Mesenteric fat pad (tissue), 1 donor: ENCODE results near the gene UQCR11. TPM values are rescaled to one million over a fixed set of nuclear protein-coding genes. Genes with fewer than 3 reads are reported as not detected.

Experiments used
- DNase-seq: peaks from one replicate; pipeline ENCODE4 v3.0.0-alpha.2; 2020; ENCODE audit warnings: low spot score
- total RNA-seq: library from RNA; stranded (reverse); fragmentation: NEBNext Ultra II Directional; extraction: Animal tissue kit (Norgen Biotek cat#: 25700); gene quantifications from one replicate; pipeline ENCODE4 v1.2.1, GENCODE V29; 2021
- donor health status: DM: yes; HTN: yes; CAD: no.

Gene UQCR11
- total RNA-seq, 1 donor from 2014 or later = 239 TPM

DNA sequence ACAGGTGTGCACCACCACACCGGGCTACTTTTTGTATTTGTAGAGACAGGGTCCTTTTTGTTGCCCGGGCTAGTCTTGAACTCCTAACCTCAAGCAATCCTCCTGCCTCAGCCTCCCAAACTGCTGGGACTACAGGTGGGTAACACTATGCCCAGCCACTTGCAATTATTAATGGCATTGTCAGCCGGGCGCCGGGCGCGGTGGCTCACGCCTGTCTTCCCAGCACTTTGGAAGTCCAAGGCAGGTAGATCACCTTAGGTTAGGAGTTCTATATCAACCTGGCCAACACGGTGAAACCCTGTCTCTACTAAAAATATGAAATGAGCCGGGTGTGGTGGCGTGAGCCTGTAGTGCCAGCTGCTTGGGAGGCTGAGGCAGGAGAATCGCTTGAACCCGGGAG lies 34.4 kb downstream of the UQCR11 start:
- DNase-seq = no peak

DNA sequence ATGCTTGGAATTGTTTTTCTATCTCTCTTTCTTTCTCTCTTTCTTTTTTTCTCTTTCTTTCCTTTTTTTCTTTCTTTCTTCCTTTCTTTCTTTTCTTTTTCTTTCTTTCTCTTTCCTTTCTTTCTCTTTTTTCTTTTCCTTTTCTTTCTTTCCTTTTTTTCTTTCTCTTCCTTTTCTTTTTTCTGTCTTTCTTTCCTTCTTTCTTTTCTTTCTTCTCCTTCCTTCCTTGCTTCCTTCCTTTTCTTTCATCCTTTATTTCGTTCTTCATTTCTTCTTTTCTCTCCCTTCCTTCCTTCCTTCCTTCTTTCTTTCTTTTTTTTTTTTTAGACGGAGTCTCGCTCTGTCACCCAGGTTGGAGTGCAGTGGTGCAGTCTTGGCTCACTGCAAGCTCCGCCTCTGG lies 35.3 kb downstream of the UQCR11 start:
- no peak for DNase-seq

GRCh38 chr19:1568320-1569019 lies 36.8 kb downstream of the UQCR11 start, which contains the start of gene MEX3D:
Gene MEX3D, minus strand, starts transcription at chr19:1568325. Its CDS starts 267 bp downstream, at chr19:1568058.
- DNase-seq = no peak

DNA sequence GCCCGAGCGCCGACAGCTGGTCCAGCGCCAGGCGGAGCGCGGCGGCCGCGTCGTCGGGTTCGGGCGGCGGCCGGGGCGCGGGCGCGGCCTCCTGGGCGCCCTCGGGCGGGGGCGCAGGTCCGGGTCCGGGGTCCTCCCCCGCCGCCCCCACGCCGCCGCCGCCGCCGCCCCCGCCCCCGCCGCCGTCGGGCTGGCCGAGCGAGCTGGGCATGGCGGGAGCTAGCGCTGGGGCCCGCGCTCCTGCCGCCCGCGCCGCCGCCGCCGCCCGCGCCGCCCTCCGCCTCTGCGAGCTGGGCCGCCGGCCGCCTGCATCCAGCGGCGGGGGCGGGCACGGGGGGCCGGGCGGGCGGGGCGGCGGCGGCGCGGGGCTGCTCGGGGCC lies 37.4 kb downstream of the UQCR11 start:
- DNase-seq = no peak

DNA sequence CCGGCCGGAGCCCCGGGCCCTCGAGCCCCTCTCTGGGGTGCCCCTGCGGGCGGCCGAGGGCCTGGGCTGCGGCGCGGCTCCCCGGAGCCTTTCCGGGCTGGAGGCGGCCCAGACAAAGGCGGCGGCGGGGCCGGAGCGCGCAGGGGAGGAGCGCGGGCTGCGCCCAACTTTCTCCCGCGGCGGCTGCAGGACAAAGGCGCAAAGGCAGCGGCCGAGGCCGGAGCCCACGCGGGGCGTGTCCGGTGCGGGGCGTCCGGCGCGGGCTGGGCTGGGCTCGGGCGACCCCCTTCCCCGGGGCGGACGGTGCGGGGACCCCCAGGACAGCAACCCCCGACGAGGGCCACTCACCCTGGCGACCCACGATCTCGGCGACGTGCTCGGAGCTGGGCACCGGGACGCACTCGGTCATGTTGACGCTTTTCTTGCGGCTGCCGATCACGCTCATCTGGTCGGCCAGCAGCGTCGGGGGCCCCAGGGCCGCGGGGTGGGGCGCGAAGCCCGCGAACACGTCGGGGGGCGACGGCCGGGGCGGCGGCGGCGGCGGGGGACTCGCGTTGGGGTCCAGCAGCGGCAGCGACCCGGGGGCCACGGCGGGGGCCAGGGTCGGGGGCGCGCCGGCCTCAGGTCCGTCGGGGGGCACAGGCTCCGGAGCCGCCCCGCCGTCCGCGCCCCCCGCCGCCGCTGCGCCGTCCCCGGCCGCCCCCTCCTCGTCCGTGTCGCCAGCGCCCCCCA lies 38.0 kb downstream of the UQCR11 start:
- no peak for DNase-seq

GRCh38 chr19:1566392-1567115 lies 38.7 kb downstream of the UQCR11 start:
- no peak for DNase-seq

DNA sequence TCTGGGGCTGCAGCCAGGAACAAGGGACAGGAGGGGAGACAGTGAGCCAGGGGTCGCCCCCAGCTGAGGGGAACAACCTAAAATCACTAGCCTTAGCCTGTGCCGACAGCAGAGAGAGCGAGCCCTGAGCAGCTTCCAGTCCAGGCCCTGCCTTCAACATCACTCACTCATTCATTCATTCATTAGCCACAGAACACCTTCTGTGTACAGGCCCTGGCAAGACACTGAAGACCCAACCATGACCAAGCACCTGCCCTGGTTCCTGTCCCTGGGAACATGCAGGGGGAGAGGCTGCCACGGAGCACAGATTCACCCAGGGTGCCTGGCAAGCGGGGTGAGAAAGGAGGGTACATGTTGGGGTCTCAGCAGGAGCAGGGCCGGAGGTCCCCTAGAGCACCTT lies 42.0 kb downstream of the UQCR11 start:
- no peak for DNase-seq

DNA sequence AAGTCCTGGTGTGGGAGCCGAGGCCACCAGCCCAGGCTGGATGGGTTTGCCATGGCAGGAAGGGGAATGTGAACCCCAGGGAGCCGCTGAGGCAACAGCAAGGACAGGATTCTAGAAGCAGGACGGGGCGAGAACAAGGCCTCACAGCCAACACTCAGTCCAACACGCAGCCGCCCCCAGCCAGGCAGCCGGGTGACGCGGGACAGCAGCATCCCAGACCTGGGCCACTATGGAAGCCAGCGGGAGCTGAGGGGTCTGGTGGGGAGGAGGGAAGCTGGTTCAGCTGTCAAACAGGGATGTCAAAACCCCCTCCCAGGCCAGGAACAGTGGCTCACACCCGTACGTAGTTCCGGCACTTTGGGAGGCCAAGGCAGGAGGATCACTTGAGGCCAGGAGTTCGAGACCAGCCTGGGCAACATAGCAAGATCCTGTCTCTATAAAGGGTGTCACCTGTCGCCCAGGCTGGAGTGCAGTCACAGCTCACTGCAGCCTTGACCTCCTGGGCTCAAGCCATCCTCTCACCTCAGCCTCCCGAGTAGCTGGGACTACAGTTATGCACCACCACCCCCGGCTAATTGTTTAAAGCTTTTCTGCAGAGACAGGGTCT lies 43.9 kb downstream of the UQCR11 start:
- no peak for DNase-seq

DNA sequence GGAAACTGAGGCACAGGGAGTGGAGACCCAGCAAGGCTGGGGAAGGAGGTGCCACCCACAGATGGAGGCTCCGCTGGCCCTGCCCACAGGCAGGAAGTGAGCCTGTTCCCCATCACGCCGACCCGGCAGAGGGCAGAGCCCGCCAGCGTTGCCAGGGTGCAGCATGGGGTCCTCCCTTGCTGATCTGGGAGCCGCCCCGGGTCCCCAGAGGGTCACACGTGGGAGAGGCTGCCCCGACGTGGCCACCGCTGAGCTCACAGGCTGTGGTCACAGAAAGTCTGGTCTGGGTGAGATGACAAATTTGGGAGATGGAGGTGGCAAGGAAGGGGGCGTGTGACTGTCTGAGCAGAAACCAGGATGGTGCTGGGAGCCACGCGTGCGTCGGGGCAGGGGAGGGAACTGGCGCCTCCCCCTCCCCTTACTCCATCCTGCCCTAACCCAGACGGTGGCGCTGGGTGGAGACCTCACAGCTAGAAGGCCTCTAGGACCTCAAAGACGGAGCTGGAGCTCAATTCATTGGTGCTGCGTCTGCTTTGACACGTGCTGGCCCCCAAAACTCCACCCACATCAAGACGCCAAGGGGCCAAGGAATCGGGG lies 44.9 kb downstream of the UQCR11 start:
- no peak for DNase-seq

- no peak for DNase-seq
Measured at GRCh38 chr19:1558552-1558951, 46.7 kb downstream of the UQCR11 start.

GRCh38 chr19:1556390-1557070 lies 48.7 kb downstream of the UQCR11 start:
- no peak for DNase-seq

DNA sequence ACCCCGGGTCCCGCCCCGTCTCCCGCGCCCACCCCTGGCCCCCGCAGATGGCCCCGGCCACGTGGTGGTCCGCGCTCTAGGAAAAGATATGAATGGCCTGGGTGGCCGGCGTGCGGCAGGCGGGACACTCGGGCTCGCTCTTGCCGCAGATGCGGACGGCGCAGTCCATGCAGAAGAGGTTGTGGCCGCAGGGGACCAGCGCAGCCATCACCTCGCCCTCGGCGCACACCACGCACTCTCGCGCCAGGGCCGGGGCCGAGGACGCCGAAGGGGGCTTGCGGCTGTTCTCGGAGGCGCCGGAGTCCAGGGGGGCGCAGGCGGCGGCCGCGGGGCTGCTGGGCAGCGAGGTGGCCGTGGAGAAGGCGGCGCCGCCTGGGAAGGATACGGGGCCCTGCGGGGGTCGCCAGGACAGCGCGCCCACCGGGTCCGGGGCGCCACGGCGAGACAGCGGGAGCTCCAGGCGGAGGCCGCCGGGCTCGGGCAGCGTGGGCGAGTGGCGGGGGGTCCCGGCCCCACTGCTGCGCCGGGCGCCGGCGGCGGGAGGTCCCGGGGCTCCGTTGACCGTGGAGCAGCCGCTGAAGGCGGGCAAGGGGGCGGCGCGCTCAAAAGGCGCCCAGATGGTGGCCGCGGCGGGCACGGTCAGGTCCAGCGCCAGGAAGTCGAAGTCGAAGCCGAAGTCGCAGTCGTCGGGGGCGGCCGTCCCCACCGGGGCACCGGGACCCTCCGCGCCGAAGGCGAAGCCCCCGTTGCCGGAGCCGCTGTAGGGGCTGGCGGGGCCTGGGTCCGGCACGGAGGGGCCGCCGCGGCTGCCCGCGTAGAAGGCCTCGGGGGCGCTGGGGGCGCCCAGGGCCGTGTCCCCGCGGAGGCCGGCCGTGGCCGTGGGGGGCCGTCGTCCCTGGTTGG lies 49.5 kb downstream of the UQCR11 start:
- no peak for DNase-seq

GRCh38 chr19:1554968-1555367 lies 50.3 kb downstream of the UQCR11 start:
- DNase-seq = no peak

GRCh38 chr19:1553415-1553814 lies 51.8 kb downstream of the UQCR11 start:
- no peak for DNase-seq

DNA sequence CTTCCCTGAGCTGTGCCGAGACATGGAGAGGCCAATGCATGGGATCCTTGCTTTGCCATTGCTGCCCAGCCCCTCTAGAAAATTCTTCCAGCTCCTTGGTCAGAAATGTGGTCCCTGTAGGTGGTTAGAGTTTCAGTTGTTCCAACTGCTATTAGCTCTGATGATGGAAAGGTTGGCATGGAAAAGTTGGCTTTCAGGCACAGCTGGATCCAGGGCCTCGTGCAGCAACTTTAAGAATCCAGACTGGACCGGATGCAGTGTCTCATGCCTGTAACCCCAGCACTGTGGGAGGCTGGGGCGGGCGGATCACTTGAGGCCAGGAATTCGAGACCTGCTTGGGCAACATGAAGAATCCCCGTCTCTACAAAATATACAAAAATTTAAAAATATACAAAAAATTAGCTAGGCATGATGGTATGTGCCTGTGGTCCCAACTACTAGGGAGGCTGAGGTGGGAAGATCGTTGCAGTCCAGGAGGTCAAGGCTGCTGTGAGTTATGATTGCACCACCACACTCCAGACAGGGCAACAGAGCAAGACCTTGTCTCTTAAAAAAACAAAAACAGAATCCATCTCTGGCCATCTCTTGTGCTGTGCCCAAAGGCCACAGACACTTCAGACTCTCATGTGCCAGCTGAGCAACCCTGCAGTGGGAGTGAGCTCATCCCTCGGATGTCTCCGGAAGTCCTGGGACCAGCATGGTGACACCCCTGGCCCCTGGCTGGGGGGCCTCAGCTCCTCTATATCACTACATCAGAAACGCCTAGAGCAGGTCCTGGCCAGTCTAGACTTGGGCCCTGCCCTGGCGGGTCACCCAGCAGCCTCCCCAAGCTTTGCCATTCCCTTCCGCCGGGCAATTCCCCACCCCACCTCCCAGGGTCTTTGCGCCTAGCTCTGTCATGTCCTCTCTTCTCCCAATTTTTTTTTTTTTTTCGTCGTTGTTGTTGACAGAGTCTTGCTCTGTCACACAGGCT lies 53.9 kb downstream of the UQCR11 start:
- no peak for DNase-seq

- no peak for DNase-seq
Measured at GRCh38 chr19:1549332-1549945, 55.8 kb downstream of the UQCR11 start.
